Loucy (cell line): ENCODE results near the gene COL20A1.

Source experiments
- H2AFZ ChIP-seq: fragments of 200-600 bp; sonication (generic); 2 replicates; pipeline ENCODE4 v1.6.0; 2016; ENCODE audit warnings: antibody characterized with exemption, mild to moderate bottlenecking, low read length, moderate library complexity
- H3F3A ChIP-seq: fragments of 200-600 bp; 2 replicates; pipeline ENCODE4 v1.6.0; 2016; ENCODE audit warnings: antibody characterized with exemption, low read depth, mild to moderate bottlenecking
- H3K27me3 ChIP-seq: fragments of 200-600 bp; sonication (generic); 2 replicates; pipeline ENCODE4 v1.6.1; 2014; ENCODE audit warnings: low read length, mild to moderate bottlenecking; ENCODE audit not compliant: insufficient read depth, poor library complexity, severe bottlenecking
- H3K36me3 ChIP-seq: fragments of 200-600 bp; sonication (generic); 2 replicates; pipeline ENCODE4 v1.6.1; 2016; ENCODE audit warnings: low read length; ENCODE audit not compliant: insufficient read depth
- H3K4me1 ChIP-seq: fragments of 200-600 bp; sonication (generic); 2 replicates; pipeline ENCODE4 v1.5.1; 2014; ENCODE audit warnings: low read length, mild to moderate bottlenecking; ENCODE audit not compliant: insufficient read depth, poor library complexity, severe bottlenecking
- H3K4me2 ChIP-seq: fragments of 200-600 bp; sonication (generic); 2 replicates; pipeline ENCODE4 v1.6.0; 2014; ENCODE audit warnings: antibody characterized with exemption, low read length, low read depth, mild to moderate bottlenecking; ENCODE audit not compliant: poor library complexity, severe bottlenecking
- H3K4me3 ChIP-seq: fragments of 200-600 bp; sonication (generic); 2 replicates; pipeline ENCODE4 v1.5.1; 2014; ENCODE audit warnings: low read length, mild to moderate bottlenecking, mixed read lengths; ENCODE audit not compliant: poor library complexity, severe bottlenecking
- H3K79me2 ChIP-seq: fragments of 200-600 bp; sonication (generic); 2 replicates; pipeline ENCODE4 v1.6.1; 2014; ENCODE audit warnings: low read length; ENCODE audit not compliant: insufficient read depth
- H3K9ac ChIP-seq: fragments of 200-600 bp; sonication (generic); 2 replicates; pipeline ENCODE4 v1.6.0; 2014; ENCODE audit warnings: mild to moderate bottlenecking, low read depth, low read length, moderate library complexity; ENCODE audit not compliant: poor library complexity, severe bottlenecking
- H3K9me2 ChIP-seq: fragments of 200-600 bp; sonication (generic); replicated peaks from 2 replicates; pipeline ENCODE4 v1.6.1; 2016; ENCODE audit warnings: low read depth, low read length, mixed read lengths
- H3K9me3 ChIP-seq: fragments of 200-600 bp; sonication (generic); 2 replicates; pipeline ENCODE4 v1.6.1; 2014; ENCODE audit warnings: mild to moderate bottlenecking, antibody characterized with exemption, low read length, low read depth; ENCODE audit not compliant: insufficient read depth
- H4K20me1 ChIP-seq: fragments of 200-600 bp; sonication (generic); 2 replicates; pipeline ENCODE4 v1.6.0; 2014; ENCODE audit warnings: antibody characterized with exemption, low read length, mild to moderate bottlenecking; ENCODE audit not compliant: insufficient read depth, poor library complexity, severe bottlenecking
- EZH2phosphoT487 ChIP-seq: fragments of 200-600 bp; IDR thresholded peaks from 2 replicates; pipeline ENCODE4 v1.6.1; 2018; ENCODE audit warnings: antibody characterized with exemption, mild to moderate bottlenecking, moderate library complexity, borderline replicate concordance
- TF ChIP-seq, protein P1 (sequence below): fragments of 200-600 bp; sonication (generic); conservative IDR thresholded peaks from 2 replicates; pipeline ENCODE4 v1.5.1; 2014; ENCODE audit warnings: mild to moderate bottlenecking, antibody characterized with exemption, low read length

COL20A1 gene

DNA sequence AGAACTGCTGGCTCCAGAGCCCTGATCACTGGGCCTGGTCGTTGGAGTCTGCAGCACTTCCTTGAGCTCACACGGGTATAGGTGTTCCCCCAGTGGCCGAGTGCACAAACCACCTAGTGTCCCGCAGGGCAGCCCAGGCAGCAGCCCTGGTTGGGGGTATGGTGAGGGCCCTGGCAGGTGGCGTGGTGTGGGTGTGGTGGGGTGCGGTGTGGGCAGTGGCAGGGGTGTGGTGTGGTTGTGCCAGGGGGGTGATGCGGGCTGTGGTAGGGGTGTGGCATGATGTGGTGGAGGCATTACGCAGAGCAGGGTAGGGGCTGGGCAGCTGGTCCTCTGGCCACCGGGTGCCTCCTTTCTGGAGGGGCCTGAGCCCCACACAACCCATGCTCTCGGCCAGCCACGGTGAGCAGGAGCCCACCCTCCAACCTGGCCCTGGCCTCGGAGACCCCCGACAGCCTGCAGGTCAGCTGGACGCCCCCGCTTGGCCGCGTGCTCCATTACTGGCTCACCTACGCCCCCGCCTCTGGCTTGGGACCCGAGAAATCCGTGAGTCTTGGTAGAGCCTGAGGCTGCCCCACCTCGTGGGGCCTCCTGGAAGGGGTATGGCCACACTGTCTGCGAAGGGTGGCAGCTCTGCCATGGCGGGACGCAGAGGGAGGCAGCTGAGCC, 20.5 kb downstream of the COL20A1 start:
- H2AFZ ChIP-seq: no peak overlapping the region
- TF ChIP-seq EZH2phosphoT487: no peak
- TF ChIP-seq, protein P1, sequence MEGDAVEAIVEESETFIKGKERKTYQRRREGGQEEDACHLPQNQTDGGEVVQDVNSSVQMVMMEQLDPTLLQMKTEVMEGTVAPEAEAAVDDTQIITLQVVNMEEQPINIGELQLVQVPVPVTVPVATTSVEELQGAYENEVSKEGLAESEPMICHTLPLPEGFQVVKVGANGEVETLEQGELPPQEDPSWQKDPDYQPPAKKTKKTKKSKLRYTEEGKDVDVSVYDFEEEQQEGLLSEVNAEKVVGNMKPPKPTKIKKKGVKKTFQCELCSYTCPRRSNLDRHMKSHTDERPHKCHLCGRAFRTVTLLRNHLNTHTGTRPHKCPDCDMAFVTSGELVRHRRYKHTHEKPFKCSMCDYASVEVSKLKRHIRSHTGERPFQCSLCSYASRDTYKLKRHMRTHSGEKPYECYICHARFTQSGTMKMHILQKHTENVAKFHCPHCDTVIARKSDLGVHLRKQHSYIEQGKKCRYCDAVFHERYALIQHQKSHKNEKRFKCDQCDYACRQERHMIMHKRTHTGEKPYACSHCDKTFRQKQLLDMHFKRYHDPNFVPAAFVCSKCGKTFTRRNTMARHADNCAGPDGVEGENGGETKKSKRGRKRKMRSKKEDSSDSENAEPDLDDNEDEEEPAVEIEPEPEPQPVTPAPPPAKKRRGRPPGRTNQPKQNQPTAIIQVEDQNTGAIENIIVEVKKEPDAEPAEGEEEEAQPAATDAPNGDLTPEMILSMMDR: no peak
- no peaks in the 10 kb centered on the region for H3K79me2 ChIP-seq
- no peaks in the 10 kb centered on the region for H3K36me3 ChIP-seq
- H3K4me3 ChIP-seq: no peak overlapping the region
- H4K20me1 ChIP-seq: no peaks in the 10 kb centered on the region
- no peaks in the 10 kb centered on the region for H3K9me2 ChIP-seq
- no peak overlapping the region for H3K4me2 ChIP-seq
- H3F3A ChIP-seq: no peaks in the 10 kb centered on the region
- H3K4me1 ChIP-seq: peaks cover 7% of the 10 kb centered on the region
- no peak overlapping the region for H3K9ac ChIP-seq
- H3K9me3 ChIP-seq: no peaks in the 10 kb centered on the region
- H3K27me3 ChIP-seq: no peaks in the 10 kb centered on the region

DNA sequence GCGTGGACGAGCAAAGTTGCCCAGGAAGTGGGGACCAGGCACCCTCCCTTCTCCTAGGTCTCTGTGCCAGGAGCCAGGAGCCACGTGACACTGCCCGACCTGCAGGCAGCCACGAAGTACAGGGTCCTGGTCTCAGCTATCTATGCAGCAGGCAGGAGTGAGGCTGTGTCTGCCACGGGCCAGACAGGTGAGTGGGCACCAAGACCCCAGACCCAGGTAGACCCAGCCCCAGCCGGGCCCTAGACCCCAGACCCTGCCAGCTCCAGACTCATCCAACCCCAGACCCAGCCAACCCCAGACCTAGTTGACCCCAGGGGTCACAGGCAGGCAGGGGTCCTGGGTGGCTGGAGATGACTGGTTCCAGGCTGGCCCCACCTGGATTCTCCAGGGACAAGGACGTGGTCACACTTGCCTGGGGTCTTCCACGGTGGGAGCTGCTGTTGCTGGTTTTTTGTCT, 21.1 kb downstream of the COL20A1 start:
- Histone ChIP-seq H3K4me3 (no peak overlapping the region), H3K36me3 (no peaks in the 10 kb centered on the region), H2AFZ (no peak overlapping the region), H3K9me3 (no peaks in the 10 kb centered on the region), H3K9me2 (no peaks in the 10 kb centered on the region), H4K20me1 (no peaks in the 10 kb centered on the region), H3K79me2 (no peaks in the 10 kb centered on the region), H3K27me3 (no peaks in the 10 kb centered on the region), H3K4me1 (peaks cover 7% of the 10 kb centered on the region), H3K4me2 (no peak overlapping the region), H3K9ac (no peak overlapping the region), H3F3A (no peaks in the 10 kb centered on the region)
- TF ChIP-seq EZH2phosphoT487: no peak
- TF ChIP-seq, protein P1: no peak

DNA sequence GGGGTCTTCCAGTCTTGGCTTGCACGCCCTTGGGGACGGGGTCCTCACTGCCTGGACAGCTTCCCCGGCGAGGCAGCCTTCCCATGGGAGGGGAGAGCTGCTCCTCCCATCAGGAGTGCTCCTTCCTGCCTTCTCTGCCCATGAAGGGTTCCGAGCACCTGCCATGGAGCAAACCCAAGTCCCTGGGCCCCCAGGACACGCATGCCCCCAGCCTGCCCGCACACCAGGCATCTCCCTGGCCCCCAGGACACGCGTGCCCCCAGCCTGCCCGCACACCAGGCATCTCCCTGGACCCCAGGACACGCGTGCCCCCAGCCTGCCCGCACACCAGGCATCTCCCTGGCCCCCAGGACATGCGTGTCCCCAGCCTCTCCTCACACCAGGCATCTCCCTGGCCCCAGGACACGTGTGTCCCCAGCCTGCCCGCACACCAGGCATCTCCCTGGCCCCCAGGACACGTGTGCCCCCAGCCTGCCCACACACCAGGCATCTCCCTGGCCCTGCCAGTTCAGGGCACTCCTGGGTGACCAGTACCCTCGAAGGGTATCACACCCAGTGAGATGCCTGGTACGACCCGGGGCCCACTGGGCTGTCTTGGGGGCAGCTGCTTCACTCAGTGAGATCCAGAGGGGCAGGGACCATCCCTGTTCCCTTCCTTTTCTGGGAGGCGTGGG, 21.7 kb downstream of the COL20A1 start:
- no peaks in the 10 kb centered on the region for H3K27me3 ChIP-seq
- H3K9me2 ChIP-seq: no peaks in the 10 kb centered on the region
- H3K79me2 ChIP-seq: no peaks in the 10 kb centered on the region
- H3K4me2 ChIP-seq: no peak overlapping the region
- peaks cover 7% of the 10 kb centered on the region for H3K4me1 ChIP-seq
- no peak for TF ChIP-seq EZH2phosphoT487
- TF ChIP-seq, protein P1: no peak
- H3K9ac ChIP-seq: no peak overlapping the region
- H3K4me3 ChIP-seq: no peak overlapping the region
- H3F3A ChIP-seq: no peaks in the 10 kb centered on the region
- H2AFZ ChIP-seq: no peak overlapping the region
- H4K20me1 ChIP-seq: no peaks in the 10 kb centered on the region
- H3K9me3 ChIP-seq: no peaks in the 10 kb centered on the region
- H3K36me3 ChIP-seq: no peaks in the 10 kb centered on the region
